Astrocyte (in vitro differentiated cells and primary cell): Measurements from ENCODE around the gene TRPC4.

Experiments
- CTCF ChIP-seq: IDR thresholded peaks from 2 replicates; pipeline ENCODE4 v1.5.1; 2011; ENCODE audit warnings: low read depth, mild to moderate bottlenecking, inconsistent platforms, low read length, moderate library complexity; ENCODE audit not compliant: insufficient read depth
- EZH2 ChIP-seq: IDR thresholded peaks from 2 replicates; pipeline ENCODE4 v1.6.1; 2012; ENCODE audit warnings: mild to moderate bottlenecking, low read length, inconsistent platforms; ENCODE audit not compliant: insufficient read depth

- TF ChIP-seq CTCF: no peak
- no peak for TF ChIP-seq EZH2
Measured at GRCh38 chr13:37769545-37769944, 100.0 kb downstream of the TRPC4 start.
